Measurements from ENCODE around the gene MTMR1.

DNA sequence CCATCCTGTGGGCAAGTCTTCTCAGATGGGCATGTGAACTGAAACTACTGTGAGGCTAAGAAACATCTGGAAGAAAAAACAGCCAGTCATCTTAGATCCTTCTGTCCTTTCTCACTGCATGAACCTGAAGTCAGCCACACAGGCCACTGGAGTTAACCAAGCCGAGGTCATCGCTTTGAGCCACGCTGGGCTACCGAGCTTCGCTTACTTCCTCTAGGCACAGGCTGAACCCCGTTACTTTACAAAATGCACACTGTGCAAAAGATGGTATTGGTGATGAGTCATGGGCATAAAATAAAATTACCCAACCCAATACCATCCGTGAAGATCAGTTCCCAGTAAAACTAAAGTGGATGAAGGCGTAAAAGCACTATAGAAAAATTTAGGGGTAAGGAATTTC is 86.2 kb downstream of the MTMR1 start:
- TF ChIP-seq, protein P1, sequence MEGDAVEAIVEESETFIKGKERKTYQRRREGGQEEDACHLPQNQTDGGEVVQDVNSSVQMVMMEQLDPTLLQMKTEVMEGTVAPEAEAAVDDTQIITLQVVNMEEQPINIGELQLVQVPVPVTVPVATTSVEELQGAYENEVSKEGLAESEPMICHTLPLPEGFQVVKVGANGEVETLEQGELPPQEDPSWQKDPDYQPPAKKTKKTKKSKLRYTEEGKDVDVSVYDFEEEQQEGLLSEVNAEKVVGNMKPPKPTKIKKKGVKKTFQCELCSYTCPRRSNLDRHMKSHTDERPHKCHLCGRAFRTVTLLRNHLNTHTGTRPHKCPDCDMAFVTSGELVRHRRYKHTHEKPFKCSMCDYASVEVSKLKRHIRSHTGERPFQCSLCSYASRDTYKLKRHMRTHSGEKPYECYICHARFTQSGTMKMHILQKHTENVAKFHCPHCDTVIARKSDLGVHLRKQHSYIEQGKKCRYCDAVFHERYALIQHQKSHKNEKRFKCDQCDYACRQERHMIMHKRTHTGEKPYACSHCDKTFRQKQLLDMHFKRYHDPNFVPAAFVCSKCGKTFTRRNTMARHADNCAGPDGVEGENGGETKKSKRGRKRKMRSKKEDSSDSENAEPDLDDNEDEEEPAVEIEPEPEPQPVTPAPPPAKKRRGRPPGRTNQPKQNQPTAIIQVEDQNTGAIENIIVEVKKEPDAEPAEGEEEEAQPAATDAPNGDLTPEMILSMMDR (IDR thresholded peaks at IDR 0.05), result no peak
- no peak for TF ChIP-seq EZH2 (IDR thresholded peaks at IDR 0.05; ENCODE audit: borderline replicate concordance, insufficient read depth, low read depth, low read length, poor library complexity, severe bottlenecking)
